HepG2 (cell line): Measurements from ENCODE around the gene RASIP1. TPM values are rescaled to one million over a fixed set of nuclear protein-coding genes. Genes with fewer than 3 reads are reported as not detected.
A peak's percentile ranks its signal among the peaks of the same experiment; 100 is the strongest.

Source experiments
- CBX5 ChIP-seq: sonication (generic); formaldehyde crosslinking; IDR thresholded peaks from 2 replicates; pipeline ENCODE4 v1.4.0; 2020; ENCODE audit warnings: missing genetic modification reagents, borderline replicate concordance
- GPN1 ChIP-seq: sonication (generic); formaldehyde crosslinking; IDR thresholded peaks from 2 replicates; pipeline ENCODE4 v1.5.1; 2020; ENCODE audit warnings: missing genetic modification reagents, borderline replicate concordance
- GTF2F1 ChIP-seq: fragments of 150-350 bp; IDR thresholded peaks from 2 replicates; pipeline ENCODE4 v1.6.1; 2014; ENCODE audit warnings: low read length
- HDAC2 ChIP-seq: sonication (generic); formaldehyde crosslinking; IDR thresholded peaks from 2 replicates; pipeline ENCODE4 v1.4.0; 2020; ENCODE audit warnings: missing genetic modification reagents
- HNRNPK ChIP-seq: fragments of 200-400 bp; formaldehyde crosslinking; IDR thresholded peaks from 2 replicates; pipeline ENCODE4 v1.6.1; 2018; ENCODE audit warnings: low read length, low read depth, moderate library complexity, mild to moderate bottlenecking; ENCODE audit not compliant: poor library complexity, severe bottlenecking
- HNRNPUL1 ChIP-seq: fragments of 200-400 bp; formaldehyde crosslinking; IDR thresholded peaks from 2 replicates; pipeline ENCODE4 v1.6.1; 2017; ENCODE audit warnings: low read depth, mild to moderate bottlenecking, low read length, moderate library complexity
- MEIS2 ChIP-seq: sonication (generic); formaldehyde crosslinking; IDR thresholded peaks from 2 replicates; pipeline ENCODE4 v1.9.0; 2021; ENCODE audit warnings: mild to moderate bottlenecking, missing genetic modification reagents
- MIER3 ChIP-seq: IDR thresholded peaks from 2 replicates; pipeline ENCODE4 v1.6.1; 2016; ENCODE audit warnings: missing compliant biosample characterization, borderline replicate concordance
- PBX2 ChIP-seq: IDR thresholded peaks from 2 replicates; pipeline ENCODE4 v1.6.1; 2016; ENCODE audit warnings: control low read depth
- TGIF2 ChIP-seq: IDR thresholded peaks from 2 replicates; pipeline ENCODE4 v1.6.1; 2016; ENCODE audit warnings: control low read depth, missing compliant biosample characterization
- ZNF562 ChIP-seq: sonication (generic); formaldehyde crosslinking; IDR thresholded peaks from 2 replicates; pipeline ENCODE4 v1.8.0; 2022; ENCODE audit warnings: missing genetic modification reagents, borderline replicate concordance
- ZNF790 ChIP-seq: sonication (generic); formaldehyde crosslinking; IDR thresholded peaks from 2 replicates; pipeline ENCODE4 v1.8.0; 2022; ENCODE audit warnings: missing genetic modification reagents, mild to moderate bottlenecking, borderline replicate concordance
- ZSCAN22 ChIP-seq: sonication (generic); formaldehyde crosslinking; IDR thresholded peaks from 2 replicates; pipeline ENCODE4 v1.4.0; 2020; ENCODE audit warnings: mild to moderate bottlenecking, missing genetic modification reagents
- polyA plus RNA-seq, 8 experiments: library from polyadenylated mRNA; depleted of rRNA in 3 of 8; stranded (reverse) in 7 of 8; unstranded in 1 of 8; fragments of >200 nt; fragmentation: Illumina TruSeq in 4 of 8; extraction: Trizol in 4 of 8; gene quantifications; 2 replicates each; pipeline versions ENCODE4 v1.2.1 to v1.2.3, GENCODE V29; 2011 to 2016; ENCODE audit warnings: low read depth in 4 of 8, missing spikeins in 1 of 8, mixed read lengths in 1 of 8; ENCODE audit not compliant: insufficient read depth in 1 of 8
- total RNA-seq, 5 experiments: library from RNA; depleted of rRNA; stranded (reverse); fragments of >200 nt; fragmentation: Illumina TruSeq; extraction: Trizol; gene quantifications; 2 replicates each; pipeline ENCODE4 v1.2.3, GENCODE V29; 2016; ENCODE audit warnings: low read depth in 1 of 5
- TF ChIP-seq, protein P1 (sequence below): IDR thresholded peaks from 2 replicates; pipeline ENCODE4 v1.6.1; 2016; ENCODE audit warnings: missing compliant biosample characterization, missing genetic modification reagents, borderline replicate concordance
- TF ChIP-seq, protein P2 (sequence below): sonication (generic); formaldehyde crosslinking; IDR thresholded peaks from 2 replicates; pipeline ENCODE4 v1.4.0; 2020; ENCODE audit warnings: low read depth, missing genetic modification reagents
- TF ChIP-seq, protein P3 (sequence below): fragments of 450-650 bp; IDR thresholded peaks from 2 replicates; pipeline ENCODE4 v1.6.1; 2016
- TF ChIP-seq, protein P4 (sequence below): sonication (generic); formaldehyde crosslinking; IDR thresholded peaks from 2 replicates; pipeline ENCODE4 v1.5.1; 2020; ENCODE audit warnings: missing genetic modification reagents, mild to moderate bottlenecking, borderline replicate concordance
- TF ChIP-seq, protein P5 (sequence below): sonication (generic); formaldehyde crosslinking; conservative IDR thresholded peaks from 2 replicates; pipeline ENCODE4 v1.4.0; 2020; ENCODE audit warnings: missing genetic modification reagents

RASIP1 gene
- total and polyA plus RNA-seq, 2 of the 13 experiments (the other 11 are each of a cell fraction or from before 2014, with no cell fraction given), result 0.44 to 0.58 TPM

GRCh38 chr19:48772503-48772953, 32.1 kb upstream of the RASIP1 start (continued):
- TF ChIP-seq ZNF562 (CRISPR knock-in tag) (no peak), PBX2 (CRISPR knock-in tag) (no peak), CBX5 (CRISPR knock-in tag) (peak; percentile 16; the same call in 1 of the 2 replicates), HNRNPK (no peak), ZNF790 (CRISPR knock-in tag) (no peak), MIER3 (CRISPR knock-in tag) (peak; percentile 23; the same call in 1 of the 2 replicates), GPN1 (CRISPR knock-in tag) (no peak), GTF2F1 (no peak), MEIS2 (CRISPR knock-in tag) (peak; percentile 46; the same call in 1 of the 2 replicates), HNRNPUL1 (no peak), ZSCAN22 (CRISPR knock-in tag) (no peak), TGIF2 (CRISPR knock-in tag) (0 out of 2 replicates have a peak, but pooled peaks have one; percentile 53), HDAC2 (CRISPR knock-in tag) (peak; percentile 37)
- TF ChIP-seq, protein P1, sequence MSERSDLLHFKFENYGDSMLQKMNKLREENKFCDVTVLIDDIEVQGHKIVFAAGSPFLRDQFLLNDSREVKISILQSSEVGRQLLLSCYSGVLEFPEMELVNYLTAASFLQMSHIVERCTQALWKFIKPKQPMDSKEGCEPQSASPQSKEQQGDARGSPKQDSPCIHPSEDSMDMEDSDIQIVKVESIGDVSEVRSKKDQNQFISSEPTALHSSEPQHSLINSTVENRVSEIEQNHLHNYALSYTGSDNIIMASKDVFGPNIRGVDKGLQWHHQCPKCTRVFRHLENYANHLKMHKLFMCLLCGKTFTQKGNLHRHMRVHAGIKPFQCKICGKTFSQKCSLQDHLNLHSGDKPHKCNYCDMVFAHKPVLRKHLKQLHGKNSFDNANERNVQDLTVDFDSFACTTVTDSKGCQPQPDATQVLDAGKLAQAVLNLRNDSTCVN, result no peak
- TF ChIP-seq, protein P2, sequence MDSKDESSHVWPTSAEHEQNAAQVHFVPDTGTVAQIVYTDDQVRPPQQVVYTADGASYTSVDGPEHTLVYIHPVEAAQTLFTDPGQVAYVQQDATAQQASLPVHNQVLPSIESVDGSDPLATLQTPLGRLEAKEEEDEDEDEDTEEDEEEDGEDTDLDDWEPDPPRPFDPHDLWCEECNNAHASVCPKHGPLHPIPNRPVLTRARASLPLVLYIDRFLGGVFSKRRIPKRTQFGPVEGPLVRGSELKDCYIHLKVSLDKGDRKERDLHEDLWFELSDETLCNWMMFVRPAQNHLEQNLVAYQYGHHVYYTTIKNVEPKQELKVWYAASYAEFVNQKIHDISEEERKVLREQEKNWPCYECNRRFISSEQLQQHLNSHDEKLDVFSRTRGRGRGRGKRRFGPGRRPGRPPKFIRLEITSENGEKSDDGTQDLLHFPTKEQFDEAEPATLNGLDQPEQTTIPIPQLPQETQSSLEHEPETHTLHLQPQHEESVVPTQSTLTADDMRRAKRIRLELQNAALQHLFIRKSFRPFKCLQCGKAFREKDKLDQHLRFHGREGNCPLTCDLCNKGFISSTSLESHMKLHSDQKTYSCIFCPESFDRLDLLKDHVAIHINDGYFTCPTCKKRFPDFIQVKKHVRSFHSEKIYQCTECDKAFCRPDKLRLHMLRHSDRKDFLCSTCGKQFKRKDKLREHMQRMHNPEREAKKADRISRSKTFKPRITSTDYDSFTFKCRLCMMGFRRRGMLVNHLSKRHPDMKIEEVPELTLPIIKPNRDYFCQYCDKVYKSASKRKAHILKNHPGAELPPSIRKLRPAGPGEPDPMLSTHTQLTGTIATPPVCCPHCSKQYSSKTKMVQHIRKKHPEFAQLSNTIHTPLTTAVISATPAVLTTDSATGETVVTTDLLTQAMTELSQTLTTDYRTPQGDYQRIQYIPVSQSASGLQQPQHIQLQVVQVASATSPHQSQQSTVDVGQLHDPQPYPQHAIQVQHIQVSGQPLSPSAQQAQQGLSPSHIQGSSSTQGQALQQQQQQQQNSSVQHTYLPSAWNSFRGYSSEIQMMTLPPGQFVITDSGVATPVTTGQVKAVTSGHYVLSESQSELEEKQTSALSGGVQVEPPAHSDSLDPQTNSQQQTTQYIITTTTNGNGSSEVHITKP (CRISPR knock-in tag), result 0 out of 2 replicates have a peak, but pooled peaks have one; percentile 7
- TF ChIP-seq, protein P3, sequence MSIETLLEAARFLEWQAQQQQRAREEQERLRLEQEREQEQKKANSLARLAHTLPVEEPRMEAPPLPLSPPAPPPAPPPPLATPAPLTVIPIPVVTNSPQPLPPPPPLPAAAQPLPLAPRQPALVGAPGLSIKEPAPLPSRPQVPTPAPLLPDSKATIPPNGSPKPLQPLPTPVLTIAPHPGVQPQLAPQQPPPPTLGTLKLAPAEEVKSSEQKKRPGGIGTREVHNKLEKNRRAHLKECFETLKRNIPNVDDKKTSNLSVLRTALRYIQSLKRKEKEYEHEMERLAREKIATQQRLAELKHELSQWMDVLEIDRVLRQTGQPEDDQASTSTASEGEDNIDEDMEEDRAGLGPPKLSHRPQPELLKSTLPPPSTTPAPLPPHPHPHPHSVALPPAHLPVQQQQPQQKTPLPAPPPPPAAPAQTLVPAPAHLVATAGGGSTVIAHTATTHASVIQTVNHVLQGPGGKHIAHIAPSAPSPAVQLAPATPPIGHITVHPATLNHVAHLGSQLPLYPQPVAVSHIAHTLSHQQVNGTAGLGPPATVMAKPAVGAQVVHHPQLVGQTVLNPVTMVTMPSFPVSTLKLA, result peak; percentile 65
- TF ChIP-seq, protein P4, sequence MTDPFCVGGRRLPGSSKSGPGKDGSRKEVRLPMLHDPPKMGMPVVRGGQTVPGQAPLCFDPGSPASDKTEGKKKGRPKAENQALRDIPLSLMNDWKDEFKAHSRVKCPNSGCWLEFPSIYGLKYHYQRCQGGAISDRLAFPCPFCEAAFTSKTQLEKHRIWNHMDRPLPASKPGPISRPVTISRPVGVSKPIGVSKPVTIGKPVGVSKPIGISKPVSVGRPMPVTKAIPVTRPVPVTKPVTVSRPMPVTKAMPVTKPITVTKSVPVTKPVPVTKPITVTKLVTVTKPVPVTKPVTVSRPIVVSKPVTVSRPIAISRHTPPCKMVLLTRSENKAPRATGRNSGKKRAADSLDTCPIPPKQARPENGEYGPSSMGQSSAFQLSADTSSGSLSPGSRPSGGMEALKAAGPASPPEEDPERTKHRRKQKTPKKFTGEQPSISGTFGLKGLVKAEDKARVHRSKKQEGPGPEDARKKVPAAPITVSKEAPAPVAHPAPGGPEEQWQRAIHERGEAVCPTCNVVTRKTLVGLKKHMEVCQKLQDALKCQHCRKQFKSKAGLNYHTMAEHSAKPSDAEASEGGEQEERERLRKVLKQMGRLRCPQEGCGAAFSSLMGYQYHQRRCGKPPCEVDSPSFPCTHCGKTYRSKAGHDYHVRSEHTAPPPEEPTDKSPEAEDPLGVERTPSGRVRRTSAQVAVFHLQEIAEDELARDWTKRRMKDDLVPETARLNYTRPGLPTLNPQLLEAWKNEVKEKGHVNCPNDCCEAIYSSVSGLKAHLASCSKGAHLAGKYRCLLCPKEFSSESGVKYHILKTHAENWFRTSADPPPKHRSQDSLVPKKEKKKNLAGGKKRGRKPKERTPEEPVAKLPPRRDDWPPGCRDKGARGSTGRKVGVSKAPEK, result no peak
- TF ChIP-seq, protein P5, sequence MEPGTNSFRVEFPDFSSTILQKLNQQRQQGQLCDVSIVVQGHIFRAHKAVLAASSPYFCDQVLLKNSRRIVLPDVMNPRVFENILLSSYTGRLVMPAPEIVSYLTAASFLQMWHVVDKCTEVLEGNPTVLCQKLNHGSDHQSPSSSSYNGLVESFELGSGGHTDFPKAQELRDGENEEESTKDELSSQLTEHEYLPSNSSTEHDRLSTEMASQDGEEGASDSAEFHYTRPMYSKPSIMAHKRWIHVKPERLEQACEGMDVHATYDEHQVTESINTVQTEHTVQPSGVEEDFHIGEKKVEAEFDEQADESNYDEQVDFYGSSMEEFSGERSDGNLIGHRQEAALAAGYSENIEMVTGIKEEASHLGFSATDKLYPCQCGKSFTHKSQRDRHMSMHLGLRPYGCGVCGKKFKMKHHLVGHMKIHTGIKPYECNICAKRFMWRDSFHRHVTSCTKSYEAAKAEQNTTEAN (CRISPR knock-in tag), result peak; percentile 50; the same call in 1 of the 2 replicates
